ENCODE results near the gene ZBP1.

ZBP1 gene

DNA sequence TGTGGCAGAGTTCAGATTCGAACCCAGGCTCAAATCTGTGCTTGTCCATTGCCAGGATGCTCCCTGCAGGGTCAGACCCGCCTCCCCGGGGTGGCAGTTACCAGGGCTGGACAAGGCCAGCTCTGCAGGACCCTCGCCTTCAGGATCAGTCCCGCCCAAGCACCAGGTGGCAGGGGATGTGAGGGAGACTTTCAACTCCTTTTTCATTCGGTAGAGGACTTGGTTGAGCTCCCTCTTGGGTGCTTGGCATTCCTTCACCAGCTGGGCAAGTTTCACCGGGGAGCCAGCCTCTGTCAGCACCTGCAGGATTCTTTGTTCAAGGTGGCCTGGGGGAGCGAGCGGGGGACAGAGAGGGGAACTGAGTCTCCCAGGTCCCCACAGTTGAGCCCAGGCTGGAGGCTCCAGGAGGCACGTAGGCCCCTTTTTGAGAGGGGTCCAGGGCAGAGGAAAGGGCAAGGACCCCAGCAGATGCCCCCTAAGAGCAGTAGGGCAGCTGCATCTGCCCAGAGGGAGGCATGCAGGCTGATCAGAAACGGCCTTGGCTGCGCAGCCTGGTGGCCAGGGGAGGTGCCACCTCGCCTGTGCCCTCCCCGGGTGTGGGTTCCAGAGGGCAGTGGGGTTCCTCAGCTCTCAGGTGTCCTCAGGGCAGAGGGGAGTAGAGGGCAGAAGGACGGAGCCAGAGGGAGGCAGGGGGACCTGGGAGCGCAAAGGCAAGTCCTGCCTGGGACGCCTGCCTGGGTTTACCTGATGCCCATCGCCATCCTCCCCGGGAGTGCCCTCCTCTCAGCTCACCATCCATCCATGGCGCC, 3.9 kb downstream of the ZBP1 start:
- DNase-seq = no peak

GRCh38 chr20:57615445-57615811, 4.8 kb downstream of the ZBP1 start:
- no peak for DNase-seq

- DNase-seq = no peak
These were observed 5.5 kb downstream of the ZBP1 start for GRCh38 chr20:57614490-57615444.

DNA sequence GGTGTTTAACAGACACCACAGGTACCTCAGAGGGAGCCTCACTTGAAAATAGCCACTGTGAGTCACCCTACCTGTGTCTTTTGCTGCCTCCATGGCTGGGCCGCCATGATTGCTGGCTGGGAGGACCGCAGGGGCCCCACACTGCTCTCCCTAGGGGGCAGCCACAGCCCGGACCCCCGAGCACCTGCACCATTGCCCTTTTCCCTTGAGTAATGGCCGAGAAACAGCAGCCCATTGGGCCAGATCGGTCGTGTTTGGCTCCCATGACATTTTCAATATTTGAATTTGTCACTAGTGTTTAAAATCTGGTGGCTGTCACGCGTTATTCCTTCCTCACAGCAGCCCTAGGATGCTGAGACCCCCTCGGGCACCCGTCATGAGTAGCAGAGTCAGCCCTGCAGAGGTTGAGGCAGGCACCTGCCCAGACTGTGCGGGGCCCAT, 6.7 kb downstream of the ZBP1 start:
- DNase-seq = no peak

DNA sequence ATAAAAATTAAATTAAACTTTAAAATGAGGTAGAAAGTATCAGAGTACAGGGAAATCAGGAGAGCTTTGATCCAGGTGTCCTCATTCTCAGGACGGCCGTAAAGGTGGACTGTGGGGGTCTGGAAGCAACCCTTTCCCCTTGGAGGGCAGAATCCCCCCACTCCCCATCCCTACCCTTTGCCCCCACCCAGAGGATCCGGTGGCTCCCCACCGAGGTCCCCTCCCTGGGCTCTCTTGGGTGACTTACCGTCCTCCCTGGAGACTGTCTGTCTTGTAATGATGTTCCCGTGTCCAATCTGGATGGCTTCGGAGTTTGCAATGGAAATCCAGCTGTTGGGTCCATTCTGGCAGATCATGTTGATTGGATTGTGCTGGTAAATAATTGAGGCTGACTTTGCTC, 7.3 kb downstream of the ZBP1 start:
- DNase-seq = no peak

GRCh38 chr20:57612436-57612835, 7.8 kb downstream of the ZBP1 start:
- no peak for DNase-seq

GRCh38 chr20:57611586-57612311, 8.5 kb downstream of the ZBP1 start:
- no peak for DNase-seq

GRCh38 chr20:57610261-57610952, 9.8 kb downstream of the ZBP1 start:
- DNase-seq = no peak

DNA sequence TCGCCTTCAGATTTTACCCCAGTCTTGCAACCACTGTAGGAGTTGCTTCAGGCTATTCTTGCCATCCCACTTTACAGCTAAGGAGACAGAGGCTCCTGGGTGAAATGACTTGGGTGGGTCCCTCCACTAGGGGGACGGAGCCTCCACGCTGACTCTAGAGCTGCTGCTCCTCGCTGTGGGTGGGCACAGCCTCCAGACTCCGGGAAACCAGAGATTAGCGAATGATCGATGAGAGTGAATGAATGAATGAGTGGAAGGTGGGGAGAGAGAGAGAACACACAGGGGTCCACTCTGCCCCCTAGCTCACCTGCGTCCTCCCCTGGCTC, 10.4 kb downstream of the ZBP1 start:
- DNase-seq = no peak

DNA sequence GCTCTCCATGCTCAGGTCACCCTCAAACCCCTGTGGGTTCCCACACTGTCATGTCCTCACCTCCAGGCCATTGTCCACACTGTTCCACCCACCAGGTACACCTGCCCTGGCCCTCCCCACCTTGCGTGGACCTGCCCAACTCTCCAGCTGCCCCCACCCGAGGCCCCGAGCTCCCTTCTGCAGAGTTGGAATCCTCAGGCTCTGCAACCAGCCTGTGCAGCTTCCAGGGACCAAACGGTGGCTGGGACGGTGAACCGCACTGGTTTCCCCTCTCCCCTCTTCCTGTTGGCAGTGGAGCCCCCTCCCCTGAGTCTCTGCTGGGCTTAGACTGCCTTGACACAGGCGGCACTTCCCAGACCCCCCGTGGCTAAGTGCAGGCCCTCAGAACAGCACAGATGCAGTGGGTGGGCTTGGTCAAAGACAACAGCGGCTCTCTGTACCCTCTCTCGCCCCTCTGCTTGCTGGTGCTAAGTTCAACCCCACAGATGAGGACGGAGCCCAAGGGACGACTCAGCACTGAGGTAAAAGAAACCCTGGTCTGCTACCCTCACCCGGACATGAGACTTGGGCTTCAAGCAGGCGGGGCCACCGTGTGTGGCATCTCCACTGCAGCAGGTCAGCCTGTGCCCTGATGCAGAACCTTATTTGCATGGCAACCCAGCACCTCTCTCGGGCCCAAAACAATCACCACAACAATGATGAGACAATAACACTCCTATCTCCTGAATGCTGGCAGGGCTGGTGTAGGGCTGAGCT, 11.0 kb downstream of the ZBP1 start:
- DNase-seq = no peak

DNA sequence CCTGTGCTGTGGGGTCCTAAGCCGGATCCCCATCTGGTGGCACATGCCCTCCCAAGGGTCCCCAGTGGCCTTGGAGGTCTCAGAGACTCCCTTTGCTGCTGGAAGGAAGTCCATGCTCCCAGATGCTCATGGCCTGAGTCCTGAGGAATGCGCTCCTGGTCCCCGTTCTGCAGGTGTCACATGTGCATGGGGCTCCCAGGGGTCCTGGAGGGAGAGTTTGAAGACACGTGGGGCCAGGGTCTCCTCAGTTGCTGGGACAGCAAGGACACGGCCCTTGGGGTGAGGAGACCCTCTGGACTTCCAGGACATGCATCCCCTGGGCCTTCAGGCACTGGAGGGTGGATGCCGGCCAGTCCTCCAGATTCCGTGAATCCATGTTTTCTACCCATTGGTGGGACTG, 11.7 kb downstream of the ZBP1 start:
- no peak for DNase-seq

DNA sequence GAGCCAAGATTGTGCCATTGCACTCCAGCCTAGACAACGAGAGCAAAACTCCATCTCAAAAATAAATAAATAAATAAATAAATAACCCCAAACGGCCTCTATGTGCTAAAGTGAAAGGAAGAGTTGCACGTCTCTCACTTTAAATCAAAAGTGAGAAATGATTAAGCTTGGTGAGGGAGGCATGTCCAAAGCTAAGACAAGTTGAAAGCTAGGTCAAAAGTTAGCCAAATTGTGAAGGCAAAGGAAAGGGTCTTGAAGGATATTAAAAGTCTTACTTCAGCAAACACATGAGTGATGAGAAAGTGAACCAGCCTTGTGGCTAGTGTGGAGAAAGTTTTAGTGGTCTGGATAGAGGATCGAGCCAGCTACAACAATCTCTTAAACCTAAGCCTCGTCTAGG, 14.3 kb downstream of the ZBP1 start:
- DNase-seq = no peak

DNA sequence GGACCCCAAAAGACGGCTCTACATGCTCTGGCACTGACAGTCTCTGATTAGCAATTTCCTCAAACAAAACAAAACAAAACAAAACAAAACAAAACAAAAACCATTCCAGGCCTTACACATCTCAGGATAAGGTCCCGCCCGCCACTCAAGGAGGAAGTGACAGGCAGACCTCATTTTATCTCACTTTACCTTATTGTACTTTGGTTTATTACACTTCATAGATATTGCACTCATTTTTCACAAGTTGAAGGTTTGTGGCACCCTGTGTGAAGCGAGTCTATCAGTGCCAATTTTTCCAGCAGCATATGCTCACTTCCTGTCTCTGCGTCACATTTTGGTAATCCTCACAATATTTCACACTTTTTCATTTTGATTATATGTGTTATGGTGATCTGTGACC, 15.2 kb downstream of the ZBP1 start:
- DNase-seq = peak; percentile 27 to 58

DNA sequence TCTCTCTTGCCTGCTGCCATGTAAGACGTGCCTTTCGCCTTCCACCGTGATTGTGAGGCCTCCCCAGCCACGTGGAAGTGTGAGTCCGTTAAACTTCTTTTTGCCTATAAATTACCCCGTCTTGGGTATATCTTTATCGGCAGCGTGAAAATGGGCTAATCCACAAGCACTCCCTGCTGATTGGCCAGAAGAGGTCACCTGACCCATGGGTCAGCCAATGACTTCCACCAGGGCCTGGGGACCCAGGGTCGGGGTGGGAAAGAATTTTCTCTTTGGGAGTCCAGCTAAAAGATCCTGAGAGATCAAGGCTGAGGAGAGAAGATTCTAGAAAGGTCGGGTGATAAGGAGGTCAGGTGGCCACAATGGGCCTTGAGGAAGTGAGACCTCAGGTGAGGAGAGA, 17.1 kb downstream of the ZBP1 start:
- DNase-seq = no peak

- no peak for DNase-seq
These were observed 18.5 kb downstream of the ZBP1 start for GRCh38 chr20:57601737-57602136.

DNA sequence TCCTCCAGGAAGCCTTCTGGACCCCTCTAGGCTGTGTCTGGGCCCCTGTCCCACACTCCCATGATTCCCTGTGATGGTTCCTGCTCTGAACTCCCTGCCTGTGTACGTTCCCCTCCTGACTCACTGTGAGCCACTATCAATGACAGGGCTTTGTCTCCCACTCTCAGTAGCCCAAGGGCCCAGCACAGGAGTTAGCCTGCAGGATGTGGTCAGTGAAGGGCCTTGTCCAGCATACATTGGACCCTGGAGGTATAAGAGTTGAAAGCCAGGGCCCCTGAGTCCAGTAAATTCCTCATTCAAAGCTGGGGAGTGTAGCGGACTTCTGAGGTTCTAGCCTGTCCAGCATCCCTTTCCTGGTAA, 19.0 kb downstream of the ZBP1 start:
- no peak for DNase-seq

GRCh38 chr20:57600320-57601210, 19.7 kb downstream of the ZBP1 start:
- DNase-seq = no peak

DNA sequence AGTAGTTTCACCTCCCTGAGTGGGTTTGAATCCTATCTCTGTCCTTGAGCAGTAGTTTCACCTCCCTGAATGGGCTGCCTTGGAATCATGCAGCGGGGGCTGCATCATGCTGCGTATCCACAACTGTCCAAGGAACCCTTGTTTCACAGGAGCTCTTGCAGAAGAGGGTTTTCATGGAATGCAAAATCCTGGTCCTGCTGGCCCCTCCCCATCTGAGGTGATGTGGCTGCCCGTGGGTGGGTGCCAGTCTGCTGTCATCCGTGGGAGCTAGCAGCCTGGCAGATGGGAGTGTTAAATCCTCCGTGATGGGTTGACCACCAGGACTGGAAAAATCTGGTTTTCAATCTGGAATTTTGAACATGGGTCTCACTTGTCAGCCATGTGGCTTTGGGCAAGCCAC, 21.7 kb downstream of the ZBP1 start:
- DNase-seq = no peak

GRCh38 chr20:57598060-57598459, 22.2 kb downstream of the ZBP1 start:
- no peak for DNase-seq

DNA sequence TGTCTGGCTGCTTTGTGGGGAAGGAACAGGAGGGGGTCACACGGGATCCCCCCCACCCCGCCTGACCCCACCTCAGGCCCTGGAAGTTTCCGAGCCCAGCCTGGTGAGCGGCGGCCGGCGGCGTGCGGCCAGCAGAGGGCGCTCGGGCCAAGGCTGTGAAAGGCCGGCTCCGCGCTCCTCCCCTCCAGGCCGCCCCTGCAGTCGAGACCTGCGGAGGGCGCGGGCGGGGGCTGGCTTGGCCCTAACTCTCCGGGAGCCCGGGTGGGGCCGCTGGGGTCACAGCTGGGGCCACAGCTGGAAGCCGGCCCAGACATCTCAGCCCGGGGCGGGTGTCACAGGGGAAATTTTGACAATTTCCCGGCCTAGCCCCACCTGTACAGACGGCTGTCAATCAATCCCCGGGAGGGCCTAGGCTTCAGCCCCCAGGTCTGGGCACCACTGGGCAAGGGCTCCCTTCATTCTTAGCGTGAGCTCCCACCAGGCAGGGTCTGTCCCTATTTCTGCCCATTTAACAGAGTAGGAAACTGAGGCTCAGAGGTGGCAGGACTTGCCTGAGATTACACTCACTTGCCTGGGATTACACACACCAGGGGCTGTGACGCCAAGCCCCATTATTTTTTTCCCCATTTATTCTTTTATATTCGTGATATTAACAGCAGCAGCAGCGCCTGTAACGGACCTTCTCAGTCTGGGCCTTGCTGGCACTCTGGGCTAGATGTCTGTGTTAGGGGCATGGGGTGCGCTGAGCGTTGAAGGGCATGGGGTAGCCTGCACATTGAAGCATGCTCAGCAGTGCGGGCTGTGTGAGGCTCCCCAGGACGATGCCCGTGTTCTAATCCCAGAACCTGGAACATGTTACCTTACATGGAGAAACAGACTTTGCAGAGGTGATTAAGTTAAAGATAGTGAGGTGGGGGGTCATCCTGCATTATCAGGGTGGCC, 23.0 kb downstream of the ZBP1 start:
- DNase-seq = peak; percentile 73 to 76
